DMS153 treated with DMSO at 0.1 percent for 48 hours (cell line): ENCODE data around the gene CARD11.
"Not testable (repeated sequence)": the region's sequence is repeated elsewhere in the genome, so short reads cannot be mapped to it uniquely, and the experiment has no call there.

ENCODE experiments used
- DNase-seq: peaks from one replicate; lab custom pipeline; 2025; ENCODE audit not compliant: unreplicated experiment; lab: John Stamatoyannopoulos, UW

CARD11 gene

GRCh38 chr7:2928613-2929311, 114.9 kb downstream of the CARD11 start:
- DNase-seq = no peak

DNA sequence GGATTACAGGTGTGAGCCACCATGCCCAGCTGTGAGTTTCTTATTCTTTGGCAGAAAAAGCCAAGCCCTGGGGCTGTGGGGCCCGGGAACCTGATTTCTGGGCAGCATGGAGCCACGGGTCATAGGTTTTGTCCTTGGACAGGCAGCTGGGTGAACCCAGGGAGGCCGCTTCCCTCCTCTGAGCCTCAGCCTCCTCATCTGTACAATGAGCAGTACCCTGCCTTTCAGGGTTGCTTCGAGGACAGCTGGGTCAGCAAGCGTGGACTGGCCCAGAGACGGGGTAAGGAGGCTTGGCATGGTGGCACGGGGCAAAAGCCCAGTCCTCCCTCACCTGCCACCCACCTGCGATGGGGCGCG, 115.4 kb downstream of the CARD11 start:
- DNase-seq = no peak

DNA sequence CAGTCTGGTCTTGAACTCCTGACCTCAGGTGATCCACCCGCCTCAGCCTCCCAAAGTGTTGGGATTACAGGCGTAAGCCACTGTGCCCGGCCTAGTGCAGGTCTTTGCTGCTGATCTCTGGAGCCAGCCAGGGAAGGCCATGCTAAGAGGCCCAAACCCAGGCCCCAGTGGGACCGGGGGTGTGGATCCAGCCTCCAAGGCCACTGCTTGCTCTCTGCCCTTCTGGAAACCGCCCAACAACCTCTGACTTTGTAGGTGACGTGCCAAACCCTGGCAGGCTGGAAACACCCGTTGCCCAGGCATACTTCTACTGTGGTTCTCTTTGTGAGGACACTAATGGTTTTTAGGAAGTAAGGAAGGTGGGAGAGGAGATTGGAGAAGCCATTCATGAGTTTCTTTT, 116.1 kb downstream of the CARD11 start:
- DNase-seq = no peak

- no peak for DNase-seq
Measured at GRCh38 chr7:2926896-2927405, 116.7 kb downstream of the CARD11 start.

- DNase-seq = no peak
Measured at GRCh38 chr7:2926120-2926895, 117.4 kb downstream of the CARD11 start.

GRCh38 chr7:2924866-2925840, 118.5 kb downstream of the CARD11 start:
- no peak for DNase-seq

DNA sequence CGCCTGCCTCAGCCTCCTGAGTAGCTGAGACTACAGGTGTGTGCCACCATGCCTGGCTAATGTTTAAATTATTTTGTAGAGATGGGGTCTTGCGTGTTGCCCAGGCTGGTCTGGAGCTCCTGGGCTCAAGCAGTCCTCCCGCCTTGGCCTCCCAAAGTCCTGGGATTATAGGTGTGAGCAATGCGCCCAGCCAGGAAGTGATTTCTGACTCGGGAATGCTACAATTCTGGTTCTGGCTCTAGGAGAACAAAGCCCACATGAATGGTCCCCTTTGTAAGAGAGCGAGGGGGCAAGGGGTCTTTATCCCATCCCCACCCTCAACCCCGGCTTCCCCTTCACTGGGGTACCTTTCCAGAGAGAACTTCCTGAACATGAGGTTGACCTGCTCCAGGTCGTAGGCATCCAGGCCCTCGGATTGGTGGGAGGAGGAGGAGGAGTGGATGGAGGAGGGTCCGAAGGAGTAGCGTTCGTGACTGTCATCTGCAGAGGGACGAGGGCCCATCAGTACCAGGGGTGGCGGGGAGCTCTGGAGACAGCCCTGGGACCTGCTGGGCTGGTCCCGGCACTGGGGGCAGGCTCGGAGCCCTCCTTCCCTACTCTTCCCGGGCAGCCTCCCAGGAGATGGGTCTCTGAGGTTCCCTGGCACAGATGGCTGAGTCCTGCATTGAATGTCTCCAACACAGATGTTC, 119.6 kb downstream of the CARD11 start:
- DNase-seq = no peak

DNA sequence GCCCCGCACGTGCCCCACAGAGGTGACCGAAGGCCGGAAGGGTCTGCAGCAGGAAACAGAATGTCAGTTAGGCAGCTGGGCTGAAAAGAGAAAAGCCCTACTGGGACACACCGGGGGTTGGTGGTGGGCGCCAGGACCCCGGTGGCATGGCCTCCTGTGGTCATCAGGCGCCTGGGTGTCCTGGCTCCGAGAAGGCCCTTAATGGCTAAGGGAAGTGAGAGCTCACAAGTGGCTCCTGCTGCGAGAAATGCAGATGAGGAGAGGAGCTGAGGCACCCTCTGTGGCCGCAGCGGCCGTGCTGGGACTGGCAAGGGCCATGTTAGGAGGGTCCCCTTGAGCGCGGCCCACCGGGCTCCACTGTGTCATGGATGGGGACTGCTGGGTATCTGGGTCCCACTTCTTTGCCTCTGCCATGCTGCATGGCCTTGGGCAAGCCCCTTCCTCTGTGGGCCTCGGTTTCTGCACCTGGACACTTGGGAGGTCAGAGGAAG, 120.3 kb downstream of the CARD11 start:
- DNase-seq = no peak

DNA sequence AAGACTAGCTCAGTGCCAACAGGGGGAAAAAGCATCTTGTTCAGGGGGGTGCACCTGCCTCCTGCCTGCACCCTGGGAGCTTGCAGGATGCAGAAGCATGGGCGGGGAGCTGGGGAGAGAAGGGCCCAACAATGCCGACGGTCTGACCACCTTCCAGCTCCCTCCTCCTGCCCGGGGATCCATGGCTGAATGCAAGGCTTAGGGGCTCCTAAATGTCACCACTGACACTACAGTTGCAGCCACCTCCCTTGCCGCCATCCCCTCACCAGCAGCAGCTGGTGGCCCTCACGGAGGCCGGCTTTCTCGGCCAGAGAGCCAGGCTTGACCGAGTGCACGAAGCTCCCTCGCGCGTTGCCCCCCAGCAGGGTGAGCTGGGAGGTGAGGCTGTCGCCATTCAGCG, 120.8 kb downstream of the CARD11 start:
- DNase-seq = no peak

DNA sequence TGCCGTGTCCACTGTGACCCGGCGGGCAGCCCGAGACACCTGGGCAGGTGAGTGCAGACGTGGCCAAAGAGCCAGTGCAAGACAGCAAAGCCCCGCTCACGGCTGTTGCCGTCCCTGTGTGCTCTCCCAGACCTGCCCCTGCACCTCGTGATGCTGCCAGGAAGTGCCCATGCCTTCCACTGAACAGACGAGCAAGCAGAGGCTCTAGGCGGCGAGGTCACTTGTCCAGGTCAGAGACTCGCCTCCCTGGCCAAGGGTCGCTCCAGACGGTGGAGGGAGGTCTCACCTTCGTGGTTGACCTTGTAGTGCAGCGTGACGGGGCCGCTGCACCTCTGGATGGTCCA, 121.3 kb downstream of the CARD11 start:
- no peak for DNase-seq

- DNase-seq = no peak
Measured at GRCh38 chr7:2921653-2922347, 121.9 kb downstream of the CARD11 start.

- no peak for DNase-seq
Measured at GRCh38 chr7:2920956-2921652, 122.6 kb downstream of the CARD11 start.

GRCh38 chr7:2920480-2920879, 123.2 kb downstream of the CARD11 start:
- DNase-seq = not testable (repeated sequence)

DNA sequence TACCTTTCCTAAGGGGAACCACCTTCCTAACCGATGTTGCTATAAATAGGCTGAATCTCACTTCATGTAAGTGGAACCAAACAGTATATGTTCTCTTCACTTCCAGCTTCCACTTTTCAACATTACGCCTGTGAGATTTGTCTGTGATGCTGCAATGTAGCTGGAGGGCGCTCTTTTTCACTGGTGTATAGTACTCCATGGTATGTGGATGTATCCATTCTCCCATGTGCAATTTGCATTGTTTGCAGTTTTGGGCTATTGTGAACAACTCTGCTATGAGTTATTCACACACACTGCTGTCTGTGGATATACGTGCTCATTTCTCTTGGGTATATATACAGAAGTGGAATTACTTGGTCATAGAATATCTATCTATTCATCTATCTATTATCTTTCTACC, 123.6 kb downstream of the CARD11 start:
- no peak for DNase-seq

GRCh38 chr7:2919256-2919655, 124.4 kb downstream of the CARD11 start:
- DNase-seq = no peak

DNA sequence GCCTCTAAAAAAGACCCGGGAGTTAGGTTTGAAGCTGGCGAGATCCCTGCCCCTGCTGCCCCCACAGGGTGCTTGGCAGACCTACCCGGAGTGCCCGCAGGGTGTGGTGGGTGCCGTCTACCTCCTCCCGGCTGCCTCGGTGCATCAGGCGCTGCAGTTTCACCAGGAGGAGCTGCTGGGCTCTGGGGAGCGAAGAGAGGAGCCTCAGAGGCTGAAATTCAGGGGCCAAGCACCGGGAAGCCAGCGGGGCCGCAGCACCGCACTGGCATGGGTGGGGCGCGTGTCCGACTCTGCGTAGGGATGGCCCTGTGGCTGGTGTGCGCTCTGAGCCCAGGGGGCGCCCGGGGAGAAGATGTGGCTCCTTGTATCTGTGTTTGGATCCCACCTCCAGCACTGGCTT, 125.3 kb downstream of the CARD11 start:
- no peak for DNase-seq

GRCh38 chr7:2915023-2915422, 128.6 kb downstream of the CARD11 start:
- DNase-seq = no peak

- no peak for DNase-seq
Measured at GRCh38 chr7:2913760-2914387, 129.8 kb downstream of the CARD11 start.
